Body of pancreas (tissue), 4 donors: ENCODE data around the gene CD320. TPM values are rescaled to one million over a fixed set of nuclear protein-coding genes. Genes with fewer than 3 reads are reported as not detected.

Experiments used
- ATAC-seq: fragments of 150-250 bp; one replicate; pipeline ENCODE4 v1.9.1; 2016
- DNase-seq, 4 donors: peaks; one replicate each; pipeline ENCODE4 v3.0.0-alpha.2; 2019
- H3K27ac ChIP-seq, 4 donors: fragments of 200-600 bp; sonication (generic); 1 replicate in 3 of 4; 2 replicates in 1 of 4; pipeline versions ENCODE4 v1.5.1 to v1.6.1; 2016 to 2019; ENCODE audit warnings: mild to moderate bottlenecking in 1 of 4, mixed read lengths in 1 of 4, moderate library complexity in 1 of 4
- H3K27me3 ChIP-seq, 2 donors: fragments of 200-600 bp; sonication (generic); one replicate each; pipeline ENCODE4 v1.6.0; 2016; ENCODE audit warnings: mild to moderate bottlenecking in 1 of 2
- H3K36me3 ChIP-seq, 2 donors: fragments of 200-600 bp; sonication (generic); replicated peaks in 1 of 2; 2 replicates each; pipeline ENCODE4 v1.5.1; 2016; ENCODE audit warnings: low read depth in 2 of 2; ENCODE audit not compliant: insufficient read depth in 1 of 2
- H3K4me1 ChIP-seq: fragments of 200-600 bp; sonication (generic); one replicate; pipeline ENCODE4 v1.6.0; 2016
- H3K4me3 ChIP-seq, 2 donors: fragments of 200-600 bp; sonication (generic); 1 replicate in 1 of 2; 2 replicates in 1 of 2; pipeline ENCODE4 v1.5.1; 2016 to 2019
- H3K9me3 ChIP-seq, 3 donors: fragments of 200-600 bp; sonication (generic); 1 replicate in 2 of 3; 2 replicates in 1 of 3; pipeline ENCODE4 v1.5.1; 2016
- POLR2A ChIP-seq, 3 donors: fragments of 450-650 bp; IDR thresholded peaks; one replicate each; pipeline ENCODE4 v1.6.1; 2016; ENCODE audit warnings: antibody characterized with exemption in 3 of 3, mild to moderate bottlenecking in 2 of 3
- WGBS, 2 donors: methylation state at CpG; one replicate each; pipeline ENCODE4 v1.1.5; 2017; 5-methylcytosine and 5-hydroxymethylcytosine counted together
- intact Hi-C: fragments of 100-400 bp; cut with DNase I; formaldehyde crosslinking; loops from one replicate; pipeline ENCODE4 v1.15.1; 2023
- total RNA-seq, 2 donors: library from RNA; depleted of rRNA; stranded (reverse); fragments of >200 nt; gene quantifications; one replicate each; pipeline ENCODE4 v1.1.0, GENCODE V29; 2016
- TF ChIP-seq, protein P1 (sequence below), 7 experiments: fragments of 450-650 bp in 4 of 7; fragments of 200-600 bp in 3 of 7; sonication (generic) in 3 of 7; IDR thresholded peaks; one replicate each; pipeline ENCODE4 v1.5.1; 2016 to 2019; ENCODE audit warnings: antibody characterized with exemption in 7 of 7

Gene CD320
- total RNA-seq, 2 donors from 2014 or later, result 34.0 to 41.2 TPM

DNA sequence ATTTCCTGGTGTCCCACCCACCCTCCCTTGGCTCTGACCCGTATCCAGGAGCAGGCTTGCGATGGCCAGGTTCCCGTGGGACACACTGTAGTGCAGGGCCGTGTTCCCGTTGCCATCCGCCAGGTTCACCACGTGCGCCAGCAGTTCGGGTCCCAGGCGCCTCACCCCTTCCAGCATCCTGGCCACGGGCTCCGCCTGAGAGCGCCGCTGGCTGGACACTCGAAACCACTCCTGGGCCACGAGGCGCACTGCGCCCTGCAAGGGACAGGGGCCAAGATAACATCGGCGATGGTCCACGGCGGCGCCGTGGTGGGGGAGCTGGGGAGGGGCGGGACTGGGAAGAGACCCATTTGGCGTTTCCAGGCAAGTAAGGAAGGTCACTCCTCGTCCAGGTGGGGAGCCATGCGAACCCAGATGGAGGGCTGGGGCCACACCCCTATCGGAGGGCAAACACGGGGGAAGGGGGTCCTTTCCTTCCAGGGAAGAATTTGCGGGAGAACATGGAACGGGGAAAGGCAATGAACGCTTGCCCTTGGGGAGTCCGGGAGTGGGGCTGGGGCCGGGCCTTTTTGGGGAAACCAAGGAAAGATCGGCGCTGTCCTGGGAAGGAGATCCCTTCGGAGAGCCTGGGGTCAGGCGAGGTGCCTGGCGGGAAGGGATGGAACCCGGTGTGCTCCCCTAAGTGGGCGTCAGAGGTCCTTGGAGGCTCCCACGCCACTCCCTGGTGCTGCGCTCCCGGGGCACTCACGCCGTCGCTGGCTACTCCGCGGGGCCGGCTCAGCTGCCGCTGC is 25.0 kb upstream of the CD320 start:
- ATAC-seq, result no peak
- no peaks in the 10 kb centered on the region for H3K36me3 ChIP-seq
- WGBS, 2 donors, result 10 to 18% methylated on average over 12 to 51 of the region's 52 CpGs
- intact Hi-C loops, result no loop called here
- H3K9me3 ChIP-seq, result no peaks in the 10 kb centered on the region
- DNase-seq, result no peak
- peaks cover 18% of the 10 kb centered on the region for H3K4me1 ChIP-seq
- no peak overlapping the region for H3K4me3 ChIP-seq
- TF ChIP-seq, protein P1, sequence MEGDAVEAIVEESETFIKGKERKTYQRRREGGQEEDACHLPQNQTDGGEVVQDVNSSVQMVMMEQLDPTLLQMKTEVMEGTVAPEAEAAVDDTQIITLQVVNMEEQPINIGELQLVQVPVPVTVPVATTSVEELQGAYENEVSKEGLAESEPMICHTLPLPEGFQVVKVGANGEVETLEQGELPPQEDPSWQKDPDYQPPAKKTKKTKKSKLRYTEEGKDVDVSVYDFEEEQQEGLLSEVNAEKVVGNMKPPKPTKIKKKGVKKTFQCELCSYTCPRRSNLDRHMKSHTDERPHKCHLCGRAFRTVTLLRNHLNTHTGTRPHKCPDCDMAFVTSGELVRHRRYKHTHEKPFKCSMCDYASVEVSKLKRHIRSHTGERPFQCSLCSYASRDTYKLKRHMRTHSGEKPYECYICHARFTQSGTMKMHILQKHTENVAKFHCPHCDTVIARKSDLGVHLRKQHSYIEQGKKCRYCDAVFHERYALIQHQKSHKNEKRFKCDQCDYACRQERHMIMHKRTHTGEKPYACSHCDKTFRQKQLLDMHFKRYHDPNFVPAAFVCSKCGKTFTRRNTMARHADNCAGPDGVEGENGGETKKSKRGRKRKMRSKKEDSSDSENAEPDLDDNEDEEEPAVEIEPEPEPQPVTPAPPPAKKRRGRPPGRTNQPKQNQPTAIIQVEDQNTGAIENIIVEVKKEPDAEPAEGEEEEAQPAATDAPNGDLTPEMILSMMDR (IDR thresholded peaks at IDR 0.05), result no peak
- TF ChIP-seq POLR2A (IDR thresholded peaks at IDR 0.05), result no peak
- H3K27me3 ChIP-seq, result peaks cover 0 to 20% of the 10 kb centered on the region in 2 donors
- H3K27ac ChIP-seq, result no peak overlapping the region

DNA sequence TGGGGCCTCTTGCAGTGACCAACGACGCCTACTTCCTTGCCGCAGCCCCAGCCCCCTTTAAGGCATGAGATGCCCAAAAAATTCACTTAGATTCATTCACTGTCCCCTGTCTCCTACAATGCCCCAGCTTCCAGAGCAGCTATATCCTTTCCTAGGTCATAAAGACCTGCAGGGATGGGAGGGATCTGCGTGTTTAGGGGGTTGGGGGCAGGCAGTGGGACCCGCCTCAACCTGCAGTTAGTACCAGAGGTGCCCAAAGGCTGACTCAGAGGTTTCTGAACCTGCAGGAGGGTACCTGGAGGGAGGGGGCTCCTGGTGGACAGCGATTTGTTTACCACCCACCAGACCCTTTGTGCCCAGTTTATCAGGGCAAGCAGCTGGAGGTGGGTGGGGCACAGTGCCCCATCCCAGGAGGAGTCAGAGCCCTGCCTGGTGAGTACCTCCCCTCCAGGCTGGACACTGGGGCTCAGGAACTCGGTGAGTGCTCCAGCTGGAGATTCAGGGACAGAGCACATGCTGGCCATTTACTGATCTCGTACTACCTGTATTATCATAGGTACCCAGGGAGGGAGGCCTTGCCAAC is 23.2 kb upstream of the CD320 start:
- no peak for ATAC-seq
- Histone ChIP-seq H3K27ac (no peak overlapping the region), H3K4me1 (peaks cover 18% of the 10 kb centered on the region)

DNA sequence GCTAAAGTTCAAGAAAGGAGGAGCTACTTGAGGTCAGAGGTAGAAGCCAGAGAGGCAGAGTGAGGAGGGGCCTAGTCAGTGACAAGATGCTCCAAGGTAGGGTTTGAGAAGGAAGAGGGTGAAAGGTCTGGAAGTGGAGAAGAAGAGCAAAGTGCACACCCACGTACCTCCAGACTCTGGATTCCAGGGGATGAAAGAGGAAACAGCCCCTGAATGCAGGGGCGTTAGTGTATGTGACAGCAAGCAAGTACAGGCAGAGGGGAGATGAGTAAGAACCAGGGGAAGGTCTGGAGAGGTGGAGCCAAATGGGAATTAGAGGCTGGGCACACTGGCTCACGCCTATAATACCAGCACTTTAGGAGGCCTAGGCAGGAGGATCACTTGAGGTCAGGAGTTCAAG is 21.8 kb upstream of the CD320 start:
- H3K4me1 ChIP-seq, result peaks cover 18% of the 10 kb centered on the region
- no peak for DNase-seq
- 82% methylated on average over 3 of the region's 3 CpGs for WGBS, 2 donors
- no peak overlapping the region for H3K4me3 ChIP-seq
- no peaks in the 10 kb centered on the region for H3K36me3 ChIP-seq
- H3K27me3 ChIP-seq, result peaks cover 0 to 15% of the 10 kb centered on the region in 2 donors
- no peaks in the 10 kb centered on the region for H3K9me3 ChIP-seq
- no peak for TF ChIP-seq POLR2A (IDR thresholded peaks at IDR 0.05)
- TF ChIP-seq, protein P1 (IDR thresholded peaks at IDR 0.05), result no peak
- intact Hi-C loops, result no loop called here
- H3K27ac ChIP-seq, result no peak overlapping the region
- ATAC-seq, result no peak

More for the DNA sequence above, 23.2 kb upstream of the CD320 start:
- Histone ChIP-seq H3K9me3 (no peaks in the 10 kb centered on the region), H3K4me3 (no peak overlapping the region), H3K27me3 (peaks cover 0 to 20% of the 10 kb centered on the region in 2 donors), H3K36me3 (no peaks in the 10 kb centered on the region)
- TF ChIP-seq POLR2A (IDR thresholded peaks at IDR 0.05), result no peak
- TF ChIP-seq, protein P1 (IDR thresholded peaks at IDR 0.05), result no peak
- intact Hi-C loops, result no loop called here
- WGBS, 2 donors, result 62 to 85% methylated on average over 6 to 8 of the region's 8 CpGs
- no peak for DNase-seq

DNA sequence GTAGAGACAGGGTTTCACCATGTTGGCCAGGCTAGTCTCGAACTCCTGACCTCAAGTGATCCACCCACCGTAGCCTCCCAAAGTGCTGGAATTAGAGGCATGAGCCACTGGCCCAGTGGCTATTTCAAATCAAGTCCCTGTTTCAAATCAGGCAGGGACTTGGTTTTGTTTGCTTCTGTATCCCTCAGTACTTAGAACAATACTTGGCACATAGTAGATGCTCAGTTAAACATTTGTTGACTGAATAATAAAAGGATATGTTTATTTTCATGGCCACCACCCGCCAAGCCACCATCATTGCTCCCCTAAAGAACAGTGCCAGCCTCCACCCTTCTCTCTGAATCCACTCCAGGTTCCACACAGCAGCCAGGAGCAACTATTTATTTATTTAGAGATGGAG is 17.3 kb upstream of the CD320 start:
- WGBS, 2 donors, result 84 to 94% methylated on average over 3 of the region's 3 CpGs
- TF ChIP-seq POLR2A (IDR thresholded peaks at IDR 0.05), result no peak
- TF ChIP-seq, protein P1 (IDR thresholded peaks at IDR 0.05), result no peak
- no peak overlapping the region for H3K4me3 ChIP-seq
- intact Hi-C loops, result no loop called here
- no peak overlapping the region for H3K27ac ChIP-seq
- no peak for DNase-seq
- H3K36me3 ChIP-seq, result no peaks in the 10 kb centered on the region
- ATAC-seq, result no peak
- no peaks in the 10 kb centered on the region for H3K27me3 ChIP-seq
- H3K4me1 ChIP-seq, result peaks cover 27% of the 10 kb centered on the region
- no peaks in the 10 kb centered on the region for H3K9me3 ChIP-seq
